GM12878 (cell line): Measurements from ENCODE around the gene SRP68. TPM values are rescaled to one million over a fixed set of nuclear protein-coding genes. Genes with fewer than 3 reads are reported as not detected.

Source experiments
- BACH1 ChIP-seq: fragments of 450-650 bp; IDR thresholded peaks from 2 replicates; pipeline ENCODE4 v1.6.1; 2017; ENCODE audit warnings: mild to moderate bottlenecking, borderline replicate concordance
- BHLHE40 ChIP-seq, 2 experiments: fragments of 450-650 bp in 1 of 2; IDR thresholded peaks; 2 replicates each; pipeline ENCODE4 v1.6.1; 2011 to 2017; ENCODE audit warnings: low read depth in 2 of 2, borderline replicate concordance in 1 of 2, improper control_type of control experiment in 1 of 2, low read length in 1 of 2, mild to moderate bottlenecking in 1 of 2
- CEBPB ChIP-seq, 2 experiments: fragments of 150-350 bp in 1 of 2; IDR thresholded peaks; 2 replicates each; pipeline ENCODE4 v1.6.1; 2012 to 2014; ENCODE audit warnings: low read depth in 2 of 2, low read length in 2 of 2, borderline replicate concordance in 1 of 2, inconsistent platforms in 1 of 2
- EGR1 ChIP-seq, 2 experiments: IDR thresholded peaks; 1 replicate in 1 of 2; 2 replicates in 1 of 2; pipeline ENCODE4 v1.6.1; 2011 to 2012; ENCODE audit warnings: low read depth in 2 of 2, low read length in 2 of 2, borderline replicate concordance in 1 of 2, mild to moderate bottlenecking in 1 of 2, moderate library complexity in 1 of 2
- EZH2 ChIP-seq: IDR thresholded peaks from 2 replicates; pipeline ENCODE4 v1.6.1; 2012; ENCODE audit warnings: low read depth, mild to moderate bottlenecking, control low read depth, inconsistent platforms, low read length, borderline replicate concordance; ENCODE audit not compliant: control insufficient read depth
- GATAD2B ChIP-seq: fragments of 450-650 bp; conservative IDR thresholded peaks from 2 replicates; pipeline ENCODE4 v1.6.1; 2017; ENCODE audit warnings: low read depth, mild to moderate bottlenecking, moderate library complexity
- HDAC2 ChIP-seq: fragments of 200-600 bp; sonication (generic); IDR thresholded peaks from 2 replicates; pipeline ENCODE4 v1.6.1; 2017
- IKZF1 ChIP-seq: fragments of 450-650 bp; conservative IDR thresholded peaks from 2 replicates; pipeline ENCODE4 v1.6.1; 2017; ENCODE audit warnings: antibody characterized with exemption, mild to moderate bottlenecking
- KAT2A ChIP-seq: conservative IDR thresholded peaks from 2 replicates; pipeline ENCODE4 v1.6.1; 2011; ENCODE audit warnings: low read depth, low read length; ENCODE audit not compliant: control insufficient read depth
- PAX8 ChIP-seq: fragments of 450-650 bp; IDR thresholded peaks from 2 replicates; pipeline ENCODE4 v1.6.1; 2017; ENCODE audit warnings: mild to moderate bottlenecking, moderate library complexity
- SP1 ChIP-seq: IDR thresholded peaks from one replicate; pipeline ENCODE4 v1.6.1; 2011; ENCODE audit warnings: low read depth, low read length
- STAT1 ChIP-seq: fragments of 450-650 bp; conservative IDR thresholded peaks from 2 replicates; pipeline ENCODE4 v1.6.1; 2014; ENCODE audit warnings: antibody characterized with exemption, mild to moderate bottlenecking
- TCF12 ChIP-seq: IDR thresholded peaks from 2 replicates; pipeline ENCODE4 v1.6.1; 2011; ENCODE audit warnings: low read depth, mild to moderate bottlenecking, low read length
- ZSCAN29 ChIP-seq: fragments of 450-650 bp; IDR thresholded peaks from 2 replicates; pipeline ENCODE4 v1.6.1; 2017; ENCODE audit warnings: mild to moderate bottlenecking, moderate library complexity
- ZZZ3 ChIP-seq: IDR thresholded peaks from 2 replicates; pipeline ENCODE4 v1.6.1; 2011; ENCODE audit warnings: low read depth; ENCODE audit not compliant: control insufficient read depth, insufficient read length
- polyA plus RNA-seq, 11 experiments: library from polyadenylated mRNA; depleted of rRNA in 4 of 11; unstranded in 6 of 11; stranded (reverse) in 5 of 11; fragments of >200 nt; fragmentation: Nextera tagmentation in 4 of 11; fragmentation: Illumina TruSeq in 1 of 11; extraction: Ambion mirVana in 4 of 11; extraction: Trizol in 1 of 11; gene quantifications; 1 replicate in 1 of 11; 2 replicates in 10 of 11; pipeline versions ENCODE4 v1.2.1 to v1.2.3, GENCODE V29; 2011 to 2016; ENCODE audit warnings: inconsistent platforms in 2 of 11, missing spikeins in 2 of 11, low read depth in 1 of 11
- total RNA-seq, 4 experiments: library from RNA; depleted of rRNA in 3 of 4; stranded (reverse); fragments of >200 nt in 3 of 4; fragmentation: Illumina TruSeq in 1 of 4; extraction: Trizol in 1 of 4; gene quantifications; 2 replicates each; pipeline versions ENCODE4 v1.2.1 to v1.2.3, GENCODE V29; 2013 to 2021
- TF ChIP-seq, protein P1 (sequence below): fragments of 450-650 bp; IDR thresholded peaks from 2 replicates; pipeline ENCODE4 v1.6.1; 2017; ENCODE audit warnings: borderline replicate concordance
- TF ChIP-seq, protein P2 (sequence below), 3 experiments: IDR thresholded peaks in 2 of 3; conservative IDR thresholded peaks in 1 of 3; 2 replicates each; pipeline ENCODE4 v1.5.1; 2011; ENCODE audit warnings: low read depth in 3 of 3, low read length in 3 of 3, mild to moderate bottlenecking in 3 of 3, control low read depth in 2 of 3, moderate library complexity in 2 of 3, inconsistent platforms in 1 of 3, mixed read lengths in 1 of 3; ENCODE audit not compliant: control insufficient read depth in 2 of 3, insufficient read depth in 1 of 3; ENCODE audit errors: extremely low read depth in 1 of 3
- TF ChIP-seq, protein P3 (sequence below): IDR thresholded peaks from 2 replicates; pipeline ENCODE4 v1.6.1; 2012; ENCODE audit warnings: low read depth, low read length, improper control_type of control experiment
- TF ChIP-seq, protein P4 (sequence below): fragments of 450-650 bp; IDR thresholded peaks from 2 replicates; pipeline ENCODE4 v1.6.1; 2017; ENCODE audit warnings: mild to moderate bottlenecking, low read depth, inconsistent platforms; ENCODE audit not compliant: poor library complexity, severe bottlenecking
- TF ChIP-seq, protein P5 (sequence below): IDR thresholded peaks from 2 replicates; pipeline ENCODE4 v1.6.1; 2011; ENCODE audit warnings: borderline replicate concordance, low read depth, mild to moderate bottlenecking, moderate library complexity, mixed read lengths, low read length; ENCODE audit not compliant: insufficient read depth; ENCODE audit errors: extremely low read length

The SRP68 gene
- total and polyA plus RNA-seq, 10 of the 15 experiments (the other 5 are each of a cell fraction or from before 2014, with no cell fraction given), result 24.7 to 89.7 (median 62.7) TPM

DNA sequence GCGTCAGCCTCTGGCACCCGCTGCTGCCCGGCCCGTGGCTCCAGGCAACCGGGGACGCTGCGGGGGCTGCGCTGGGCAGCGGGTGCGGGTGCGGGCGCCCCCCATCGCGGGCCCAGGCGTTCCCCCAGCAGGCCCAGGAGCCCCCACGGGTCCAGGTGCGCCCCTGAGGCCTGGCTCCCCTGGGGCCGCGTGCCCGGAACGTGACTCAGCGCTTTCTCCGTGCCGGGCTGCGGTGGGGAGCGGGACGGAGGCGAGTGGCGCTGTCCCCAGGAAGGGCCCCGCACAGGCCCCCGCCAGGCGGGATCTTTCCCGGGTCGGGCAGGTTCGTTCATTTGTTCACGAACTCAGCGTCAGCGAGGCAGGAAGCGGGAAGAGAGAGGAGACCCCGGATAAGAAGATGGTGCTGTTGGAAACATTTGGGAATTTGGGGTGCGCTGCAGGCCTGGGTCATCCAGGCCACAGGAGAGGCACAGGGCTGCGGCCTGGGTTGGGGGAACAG is 49.7 kb upstream of the SRP68 start (continued):
- TF ChIP-seq EGR1 (IDR thresholded peaks at IDR 0.05; ENCODE audit: borderline replicate concordance in 1 of 2, low read depth in 2 of 2, low read length in 2 of 2) (no peak), TCF12 (no peak), GATAD2B (peak; percentile 22; the same call in 1 of the 2 replicates), KAT2A (no peak), IKZF1 (0 out of 2 replicates have a peak, but pooled peaks have one; percentile 9), BACH1 (peak; percentile 96), STAT1 (no peak), ZZZ3 (no peak), ZSCAN29 (no peak), HDAC2 (no peak), CEBPB (IDR thresholded peaks at IDR 0.05; ENCODE audit: borderline replicate concordance in 1 of 2, low read depth in 2 of 2, low read length in 2 of 2) (no peak), EZH2 (no peak), PAX8 (no peak), BHLHE40 (IDR thresholded peaks at IDR 0.05; ENCODE audit: borderline replicate concordance in 1 of 2, low read depth in 2 of 2, low read length in 1 of 2) (peak in 1 of 2 experiments; percentile 80; a peak in 2 of 4 replicates), SP1 (no peak)
- TF ChIP-seq, protein P1, sequence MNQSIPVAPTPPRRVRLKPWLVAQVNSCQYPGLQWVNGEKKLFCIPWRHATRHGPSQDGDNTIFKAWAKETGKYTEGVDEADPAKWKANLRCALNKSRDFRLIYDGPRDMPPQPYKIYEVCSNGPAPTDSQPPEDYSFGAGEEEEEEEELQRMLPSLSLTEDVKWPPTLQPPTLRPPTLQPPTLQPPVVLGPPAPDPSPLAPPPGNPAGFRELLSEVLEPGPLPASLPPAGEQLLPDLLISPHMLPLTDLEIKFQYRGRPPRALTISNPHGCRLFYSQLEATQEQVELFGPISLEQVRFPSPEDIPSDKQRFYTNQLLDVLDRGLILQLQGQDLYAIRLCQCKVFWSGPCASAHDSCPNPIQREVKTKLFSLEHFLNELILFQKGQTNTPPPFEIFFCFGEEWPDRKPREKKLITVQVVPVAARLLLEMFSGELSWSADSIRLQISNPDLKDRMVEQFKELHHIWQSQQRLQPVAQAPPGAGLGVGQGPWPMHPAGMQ, result no peak
- TF ChIP-seq, protein P2, sequence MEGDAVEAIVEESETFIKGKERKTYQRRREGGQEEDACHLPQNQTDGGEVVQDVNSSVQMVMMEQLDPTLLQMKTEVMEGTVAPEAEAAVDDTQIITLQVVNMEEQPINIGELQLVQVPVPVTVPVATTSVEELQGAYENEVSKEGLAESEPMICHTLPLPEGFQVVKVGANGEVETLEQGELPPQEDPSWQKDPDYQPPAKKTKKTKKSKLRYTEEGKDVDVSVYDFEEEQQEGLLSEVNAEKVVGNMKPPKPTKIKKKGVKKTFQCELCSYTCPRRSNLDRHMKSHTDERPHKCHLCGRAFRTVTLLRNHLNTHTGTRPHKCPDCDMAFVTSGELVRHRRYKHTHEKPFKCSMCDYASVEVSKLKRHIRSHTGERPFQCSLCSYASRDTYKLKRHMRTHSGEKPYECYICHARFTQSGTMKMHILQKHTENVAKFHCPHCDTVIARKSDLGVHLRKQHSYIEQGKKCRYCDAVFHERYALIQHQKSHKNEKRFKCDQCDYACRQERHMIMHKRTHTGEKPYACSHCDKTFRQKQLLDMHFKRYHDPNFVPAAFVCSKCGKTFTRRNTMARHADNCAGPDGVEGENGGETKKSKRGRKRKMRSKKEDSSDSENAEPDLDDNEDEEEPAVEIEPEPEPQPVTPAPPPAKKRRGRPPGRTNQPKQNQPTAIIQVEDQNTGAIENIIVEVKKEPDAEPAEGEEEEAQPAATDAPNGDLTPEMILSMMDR (IDR thresholded peaks at IDR 0.05 in 2 of 3, conservative IDR thresholded peaks at IDR 0.05 in 1 of 3; ENCODE audit: control insufficient read depth in 2 of 3, extremely low read depth in 1 of 3, insufficient read depth in 1 of 3, low read depth in 3 of 3, low read length in 3 of 3), result no peak
- TF ChIP-seq, protein P3, sequence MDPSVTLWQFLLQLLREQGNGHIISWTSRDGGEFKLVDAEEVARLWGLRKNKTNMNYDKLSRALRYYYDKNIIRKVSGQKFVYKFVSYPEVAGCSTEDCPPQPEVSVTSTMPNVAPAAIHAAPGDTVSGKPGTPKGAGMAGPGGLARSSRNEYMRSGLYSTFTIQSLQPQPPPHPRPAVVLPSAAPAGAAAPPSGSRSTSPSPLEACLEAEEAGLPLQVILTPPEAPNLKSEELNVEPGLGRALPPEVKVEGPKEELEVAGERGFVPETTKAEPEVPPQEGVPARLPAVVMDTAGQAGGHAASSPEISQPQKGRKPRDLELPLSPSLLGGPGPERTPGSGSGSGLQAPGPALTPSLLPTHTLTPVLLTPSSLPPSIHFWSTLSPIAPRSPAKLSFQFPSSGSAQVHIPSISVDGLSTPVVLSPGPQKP, result no peak
- TF ChIP-seq, protein P4, sequence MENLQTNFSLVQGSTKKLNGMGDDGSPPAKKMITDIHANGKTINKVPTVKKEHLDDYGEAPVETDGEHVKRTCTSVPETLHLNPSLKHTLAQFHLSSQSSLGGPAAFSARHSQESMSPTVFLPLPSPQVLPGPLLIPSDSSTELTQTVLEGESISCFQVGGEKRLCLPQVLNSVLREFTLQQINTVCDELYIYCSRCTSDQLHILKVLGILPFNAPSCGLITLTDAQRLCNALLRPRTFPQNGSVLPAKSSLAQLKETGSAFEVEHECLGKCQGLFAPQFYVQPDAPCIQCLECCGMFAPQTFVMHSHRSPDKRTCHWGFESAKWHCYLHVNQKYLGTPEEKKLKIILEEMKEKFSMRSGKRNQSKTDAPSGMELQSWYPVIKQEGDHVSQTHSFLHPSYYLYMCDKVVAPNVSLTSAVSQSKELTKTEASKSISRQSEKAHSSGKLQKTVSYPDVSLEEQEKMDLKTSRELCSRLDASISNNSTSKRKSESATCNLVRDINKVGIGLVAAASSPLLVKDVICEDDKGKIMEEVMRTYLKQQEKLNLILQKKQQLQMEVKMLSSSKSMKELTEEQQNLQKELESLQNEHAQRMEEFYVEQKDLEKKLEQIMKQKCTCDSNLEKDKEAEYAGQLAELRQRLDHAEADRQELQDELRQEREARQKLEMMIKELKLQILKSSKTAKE, result no peak
- TF ChIP-seq, protein P5, sequence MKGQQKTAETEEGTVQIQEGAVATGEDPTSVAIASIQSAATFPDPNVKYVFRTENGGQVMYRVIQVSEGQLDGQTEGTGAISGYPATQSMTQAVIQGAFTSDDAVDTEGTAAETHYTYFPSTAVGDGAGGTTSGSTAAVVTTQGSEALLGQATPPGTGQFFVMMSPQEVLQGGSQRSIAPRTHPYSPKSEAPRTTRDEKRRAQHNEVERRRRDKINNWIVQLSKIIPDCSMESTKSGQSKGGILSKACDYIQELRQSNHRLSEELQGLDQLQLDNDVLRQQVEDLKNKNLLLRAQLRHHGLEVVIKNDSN, result no peak
